Activated naive CD8-positive, alpha-beta T cell treated with anti-CD3 and anti-CD28 coated beads, Interleukin-2, amount 10 ng/mL, durations not matched to agents 7 days and 5 days (primary cell): ENCODE measurements around the gene PRDX3. TPM values are rescaled to one million over a fixed set of nuclear protein-coding genes. Genes with fewer than 3 reads are reported as not detected.

Source experiments
- ATAC-seq: fragments of 150-1000 bp; cut with Tn5 transposase; one replicate; pipeline ENCODE4 v1.10.0; 2021; ENCODE audit warnings: low read depth, moderate library complexity
- POLR2A ChIA-PET: fragments of 350-600 bp; sonication (Branson Sonifier 250); formaldehyde crosslinking; loops from one replicate; lab custom pipeline; 2021; ENCODE audit warnings: antibody characterized with exemption; lab: Charles Lee
- DNase-seq: peaks from one replicate; pipeline ENCODE4 v3.0.0; 2021
- H3K27ac Mint-ChIP-seq: one replicate; pipeline ENCODE4 v1.8.0; 2022; ENCODE audit warnings: mild to moderate bottlenecking, mixed read lengths
- H3K27me3 Mint-ChIP-seq: one replicate; pipeline ENCODE4 v1.8.0; 2022; ENCODE audit warnings: mild to moderate bottlenecking, moderate library complexity, mixed read lengths
- H3K36me3 Mint-ChIP-seq: one replicate; pipeline ENCODE4 v1.8.0; 2021; ENCODE audit warnings: mild to moderate bottlenecking, mixed read lengths
- H3K4me1 Mint-ChIP-seq: one replicate; pipeline ENCODE4 v1.8.0; 2021; ENCODE audit warnings: mixed read lengths
- H3K4me3 Mint-ChIP-seq: one replicate; pipeline ENCODE4 v1.8.0; 2022; ENCODE audit warnings: mild to moderate bottlenecking, moderate library complexity, mixed read lengths
- H3K9me3 Mint-ChIP-seq: one replicate; pipeline ENCODE4 v1.8.0; 2021; ENCODE audit warnings: mixed read lengths
- total RNA-seq, 2 experiments: library from RNA; stranded (reverse); gene quantifications; one replicate each; pipeline ENCODE4 v1.2.3, GENCODE V29; 2021

Gene PRDX3
- total RNA-seq, 2 experiments from 2014 or later, result 93.8 to 99.3 TPM

GRCh38 chr10:119125942-119126341, 52.7 kb downstream of the PRDX3 start:
- Mint-ChIP-seq H3K36me3 (peaks cover 51% of the 10 kb centered on the region), H3K9me3 (no peaks in the 10 kb centered on the region)

GRCh38 chr10:119120875-119121274, 57.7 kb downstream of the PRDX3 start:
- Mint-ChIP-seq H3K4me3 (no peak overlapping the region), H3K27ac (no peak overlapping the region), H3K27me3 (no peaks in the 10 kb centered on the region), H3K9me3 (no peaks in the 10 kb centered on the region), H3K4me1 (peaks cover 12% of the 10 kb centered on the region), H3K36me3 (peaks cover 35% of the 10 kb centered on the region)
- POLR2A ChIA-PET, result interaction anchor here (2.4 kb wide), 1 partner anchor 10 kb away, joined by 8 read pairs; no protein-coding TSS in a partner anchor
- ATAC-seq (no peak), DNase-seq (no peak)

More at GRCh38 chr10:119125942-119126341, 52.7 kb downstream of the PRDX3 start:
- H3K27ac Mint-ChIP-seq, result no peak overlapping the region
- POLR2A ChIA-PET, result interaction anchor here (0.7 kb wide), 1 partner anchor 363 kb away, joined by 6 read pairs; no protein-coding TSS in a partner anchor
- H3K4me1 Mint-ChIP-seq, result peaks cover 17% of the 10 kb centered on the region
- no peak for ATAC-seq
- DNase-seq, result no peak
- no peak overlapping the region for H3K4me3 Mint-ChIP-seq
- H3K27me3 Mint-ChIP-seq, result no peaks in the 10 kb centered on the region

GRCh38 chr10:119120413-119120867, 58.2 kb downstream of the PRDX3 start:
- DNase-seq, result no peak
- peaks cover 12% of the 10 kb centered on the region for H3K4me1 Mint-ChIP-seq
- H3K4me3 Mint-ChIP-seq, result no peak overlapping the region
- H3K36me3 Mint-ChIP-seq, result peaks cover 33% of the 10 kb centered on the region
- H3K27ac Mint-ChIP-seq, result peak overlapping the region; percentile 34
- H3K9me3 Mint-ChIP-seq, result no peaks in the 10 kb centered on the region
- no peaks in the 10 kb centered on the region for H3K27me3 Mint-ChIP-seq
- POLR2A ChIA-PET, result interaction anchor here (2.4 kb wide), 1 partner anchor 11 kb away, joined by 8 read pairs; no protein-coding TSS in a partner anchor
- peak; percentile 42 for ATAC-seq

- Mint-ChIP-seq H3K4me1 (peaks cover 12% of the 10 kb centered on the region), H3K27ac (no peak overlapping the region), H3K27me3 (no peaks in the 10 kb centered on the region), H3K9me3 (no peaks in the 10 kb centered on the region), H3K36me3 (peaks cover 37% of the 10 kb centered on the region), H3K4me3 (no peak overlapping the region)
- no peak for ATAC-seq
- POLR2A ChIA-PET, result interaction anchor here (2.4 kb wide), 1 partner anchor 12 kb away, joined by 8 read pairs; no protein-coding TSS in a partner anchor
- DNase-seq, result no peak
These were observed 59.2 kb downstream of the PRDX3 start for GRCh38 chr10:119119400-119119799.

GRCh38 chr10:119118231-119118630, 60.4 kb downstream of the PRDX3 start:
- ATAC-seq, result no peak
- H3K36me3 Mint-ChIP-seq, result peaks cover 39% of the 10 kb centered on the region
- no peaks in the 10 kb centered on the region for H3K9me3 Mint-ChIP-seq

More at GRCh38 chr10:119118231-119118630, 60.4 kb downstream of the PRDX3 start:
- no peak overlapping the region for H3K4me3 Mint-ChIP-seq
- DNase-seq, result no peak
- no peaks in the 10 kb centered on the region for H3K27me3 Mint-ChIP-seq
- H3K27ac Mint-ChIP-seq, result no peak overlapping the region
- H3K4me1 Mint-ChIP-seq, result peaks cover 20% of the 10 kb centered on the region
- POLR2A ChIA-PET, result no interaction called here

Other genes with a start within 250 kb of the PRDX3 start
- under 1 TPM; 0.45 to 0.55 TPM for gene NANOS1, start 149.1 kb downstream of the PRDX3 start, total RNA-seq
- 100 to 1,000 TPM; 105 to 111 TPM for gene EIF3A, start 98.0 kb downstream of the PRDX3 start, total RNA-seq
- 10 to 100 TPM; 38.8 to 43.1 TPM for gene DENND10, start 74.7 kb downstream of the PRDX3 start, total RNA-seq
- 10 to 100 TPM; 23.2 to 24.1 TPM for gene SFXN4, start 13.1 kb downstream of the PRDX3 start, total RNA-seq
- 10 to 100 TPM; 19.6 to 21.8 TPM for gene GRK5, start 28.8 kb upstream of the PRDX3 start, total RNA-seq